SU-DHL-6 (cell line): ENCODE data around the gene HTT.

ENCODE experiments used
- CTCF ChIP-seq: fragments of 200-600 bp; sonication (generic); IDR thresholded peaks from one replicate; pipeline ENCODE4 v1.5.1; 2017; ENCODE audit warnings: antibody characterized with exemption, mild to moderate bottlenecking, low read length, moderate library complexity; ENCODE audit not compliant: insufficient read depth, poor library complexity, severe bottlenecking
- EZH2phosphoT487 ChIP-seq: fragments of 200-600 bp; sonication (generic), shearing (Covaris generic); conservative IDR thresholded peaks from 2 replicates; pipeline ENCODE4 v1.6.1; 2018; ENCODE audit warnings: mild to moderate bottlenecking, antibody characterized with exemption, low read length, moderate library complexity, mixed read lengths

GRCh38 chr4:3158841-3159240 is 84.4 kb downstream of the HTT start:
- no peak for TF ChIP-seq EZH2phosphoT487
- no peak for TF ChIP-seq CTCF
